ENCODE data around the gene CDKN2B.

- TF ChIP-seq CTCF (IDR thresholded peaks at IDR 0.05 in 8 of 11, conservative IDR thresholded peaks at IDR 0.05 in 3 of 11) (no peak), POLR2A (IDR thresholded peaks at IDR 0.05) (no peak), POLR2AphosphoS5 (IDR thresholded peaks at IDR 0.05) (no peak)
Observed at GRCh38 chr9:21966140-21966851, 42.8 kb downstream of the CDKN2B start.
